Activated T-helper 1 cell treated with anti-CD3 and anti-CD28 coated beads, Interleukin-12 subunit alpha, Interleukin-12 subunit beta, Interleukin-2, Interleukin-4 antibody, amounts not matched to agents 30 ng/mL and 10 ng/mL and 1 ng/mL, durations not matched to agents 14 hours and 24 hours and 36 hours (primary cell): ENCODE results near the gene MST1R. TPM values are rescaled to one million over a fixed set of nuclear protein-coding genes. Genes with fewer than 3 reads are reported as not detected.

Source experiments
- DNase-seq: peaks from one replicate; pipeline ENCODE4 v3.0.0; 2021; ENCODE audit warnings: low spot score
- H3K27ac Mint-ChIP-seq: one replicate; pipeline ENCODE4 v1.8.0; 2021; ENCODE audit warnings: mild to moderate bottlenecking, mixed read lengths
- H3K27me3 Mint-ChIP-seq: one replicate; pipeline ENCODE4 v1.8.0; 2022; ENCODE audit warnings: mild to moderate bottlenecking, moderate library complexity, mixed read lengths; ENCODE audit not compliant: insufficient read depth
- H3K36me3 Mint-ChIP-seq: one replicate; pipeline ENCODE4 v1.8.0; 2021; ENCODE audit warnings: low read depth, mixed read lengths
- H3K4me1 Mint-ChIP-seq: one replicate; pipeline ENCODE4 v1.8.0; 2021; ENCODE audit warnings: low read depth, mixed read lengths
- H3K4me3 Mint-ChIP-seq: one replicate; pipeline ENCODE4 v1.8.0; 2021; ENCODE audit warnings: mild to moderate bottlenecking, moderate library complexity, mixed read lengths
- H3K9me3 Mint-ChIP-seq: one replicate; pipeline ENCODE4 v1.8.0; 2021; ENCODE audit warnings: mixed read lengths
- intact Hi-C: fragments of 100-400 bp; cut with micrococcal nuclease; formaldehyde crosslinking; loops from one replicate; pipeline ENCODE4 v1.15.1; 2024
- total RNA-seq: library from RNA; stranded (reverse); gene quantifications from 2 replicates; pipeline ENCODE4 v1.2.3, GENCODE V29; 2022

MST1R gene
- total RNA-seq, 1 donor from 2014 or later: 1.6 TPM

GRCh38 chr3:49865198-49865784 is 38.4 kb downstream of the MST1R start:
- intact Hi-C loops: no loop called here
- Mint-ChIP-seq H3K4me1 (no peaks in the 10 kb centered on the region), H3K27me3 (peaks cover 25% of the 10 kb centered on the region), H3K36me3 (no peaks in the 10 kb centered on the region), H3K27ac (no peak overlapping the region), H3K4me3 (no peak overlapping the region), H3K9me3 (no peaks in the 10 kb centered on the region)
- no peak for DNase-seq

- no peak overlapping the region for H3K27ac Mint-ChIP-seq
- H3K4me3 Mint-ChIP-seq: no peak overlapping the region
- intact Hi-C loops: no loop called here
- H3K27me3 Mint-ChIP-seq: peaks cover 21% of the 10 kb centered on the region
- no peaks in the 10 kb centered on the region for H3K9me3 Mint-ChIP-seq
- DNase-seq: no peak
- H3K4me1 Mint-ChIP-seq: no peaks in the 10 kb centered on the region
- H3K36me3 Mint-ChIP-seq: no peaks in the 10 kb centered on the region
These were observed 39.2 kb downstream of the MST1R start for GRCh38 chr3:49864505-49864904.

GRCh38 chr3:49859576-49860305 is 43.9 kb downstream of the MST1R start:
- DNase-seq: no peak
- no peak overlapping the region for H3K27ac Mint-ChIP-seq
- intact Hi-C loops: no loop called here
- H3K4me1 Mint-ChIP-seq: peaks cover 18% of the 10 kb centered on the region
- H3K9me3 Mint-ChIP-seq: no peaks in the 10 kb centered on the region
- peaks cover 2% of the 10 kb centered on the region for H3K36me3 Mint-ChIP-seq
- peaks cover 4% of the 10 kb centered on the region for H3K27me3 Mint-ChIP-seq
- H3K4me3 Mint-ChIP-seq: no peak overlapping the region

GRCh38 chr3:49856181-49857005 is 47.3 kb downstream of the MST1R start, which contains the start of gene TRAIP:
Gene TRAIP, minus strand, starts transcription at chr3:49856564. Its CDS starts 111 bp downstream, at chr3:49856453.
- Mint-ChIP-seq H3K9me3 (no peaks in the 10 kb centered on the region), H3K4me1 (peaks cover 18% of the 10 kb centered on the region), H3K27ac (peak within 1 kb of the TSS; percentile 93), H3K4me3 (peak within 1 kb of the TSS; percentile 97), H3K36me3 (peaks cover 2% of the 10 kb centered on the region), H3K27me3 (no peaks in the 10 kb centered on the region)
- intact Hi-C loops: loop anchor here (1.0 to 2.0 kb wide), 13 partner anchors 13 to 736 kb away; partner anchors contain the start of genes CAMKV, DAG1, HYAL3 and IP6K1
- peak; percentile 93 for DNase-seq

GRCh38 chr3:49855662-49856061 is 48.0 kb downstream of the MST1R start:
- Mint-ChIP-seq H3K4me3 (peak overlapping the region; percentile 97), H3K36me3 (peaks cover 2% of the 10 kb centered on the region), H3K4me1 (peaks cover 18% of the 10 kb centered on the region), H3K9me3 (no peaks in the 10 kb centered on the region), H3K27ac (peak overlapping the region; percentile 43), H3K27me3 (no peaks in the 10 kb centered on the region)
- no peak for DNase-seq
- intact Hi-C loops: loop anchor here (1.0 to 2.0 kb wide), 13 partner anchors 14 to 735 kb away; partner anchors contain the start of genes CAMKV, DAG1, HYAL3 and IP6K1

- H3K36me3 Mint-ChIP-seq: peaks cover 4% of the 10 kb centered on the region
- no peak for DNase-seq
- no peaks in the 10 kb centered on the region for H3K9me3 Mint-ChIP-seq
- H3K4me3 Mint-ChIP-seq: no peak overlapping the region
- H3K27me3 Mint-ChIP-seq: no peaks in the 10 kb centered on the region
- H3K4me1 Mint-ChIP-seq: no peaks in the 10 kb centered on the region
- intact Hi-C loops: no loop called here
- no peak overlapping the region for H3K27ac Mint-ChIP-seq
These were observed 58.0 kb downstream of the MST1R start for GRCh38 chr3:49845694-49846093.

GRCh38 chr3:49844464-49845183 is 59.0 kb downstream of the MST1R start:
- H3K27ac Mint-ChIP-seq: no peak overlapping the region
- H3K4me3 Mint-ChIP-seq: no peak overlapping the region
- no peaks in the 10 kb centered on the region for H3K27me3 Mint-ChIP-seq
- H3K36me3 Mint-ChIP-seq: peaks cover 4% of the 10 kb centered on the region
- H3K4me1 Mint-ChIP-seq: no peaks in the 10 kb centered on the region
- DNase-seq: no peak
- no peaks in the 10 kb centered on the region for H3K9me3 Mint-ChIP-seq
- intact Hi-C loops: no loop called here

- DNase-seq: no peak
- no peak overlapping the region for H3K4me3 Mint-ChIP-seq
- H3K27ac Mint-ChIP-seq: no peak overlapping the region
- peaks cover 6% of the 10 kb centered on the region for H3K36me3 Mint-ChIP-seq
- intact Hi-C loops: no loop called here
- H3K9me3 Mint-ChIP-seq: no peaks in the 10 kb centered on the region
- H3K27me3 Mint-ChIP-seq: no peaks in the 10 kb centered on the region
- H3K4me1 Mint-ChIP-seq: no peaks in the 10 kb centered on the region
These were observed 60.7 kb downstream of the MST1R start for GRCh38 chr3:49842843-49843517.

GRCh38 chr3:49841806-49842205 is 61.9 kb downstream of the MST1R start:
- Mint-ChIP-seq H3K27ac (no peak overlapping the region), H3K4me1 (no peaks in the 10 kb centered on the region), H3K4me3 (no peak overlapping the region), H3K36me3 (peaks cover 7% of the 10 kb centered on the region), H3K9me3 (no peaks in the 10 kb centered on the region), H3K27me3 (no peaks in the 10 kb centered on the region)
- intact Hi-C loops: no loop called here
- DNase-seq: no peak

- Mint-ChIP-seq H3K27ac (no peak overlapping the region), H3K36me3 (peaks cover 7% of the 10 kb centered on the region), H3K4me3 (no peak overlapping the region), H3K9me3 (no peaks in the 10 kb centered on the region), H3K4me1 (no peaks in the 10 kb centered on the region), H3K27me3 (no peaks in the 10 kb centered on the region)
- intact Hi-C loops: no loop called here
- DNase-seq: no peak
These were observed 62.5 kb downstream of the MST1R start for GRCh38 chr3:49841126-49841696.

- Mint-ChIP-seq H3K9me3 (no peaks in the 10 kb centered on the region), H3K4me3 (no peak overlapping the region), H3K4me1 (no peaks in the 10 kb centered on the region), H3K27ac (no peak overlapping the region), H3K27me3 (no peaks in the 10 kb centered on the region), H3K36me3 (peaks cover 7% of the 10 kb centered on the region)
- intact Hi-C loops: no loop called here
- no peak for DNase-seq
These were observed 63.3 kb downstream of the MST1R start for GRCh38 chr3:49840388-49840787.
